Measurements from ENCODE around the gene TBC1D8.

Gene TBC1D8

DNA sequence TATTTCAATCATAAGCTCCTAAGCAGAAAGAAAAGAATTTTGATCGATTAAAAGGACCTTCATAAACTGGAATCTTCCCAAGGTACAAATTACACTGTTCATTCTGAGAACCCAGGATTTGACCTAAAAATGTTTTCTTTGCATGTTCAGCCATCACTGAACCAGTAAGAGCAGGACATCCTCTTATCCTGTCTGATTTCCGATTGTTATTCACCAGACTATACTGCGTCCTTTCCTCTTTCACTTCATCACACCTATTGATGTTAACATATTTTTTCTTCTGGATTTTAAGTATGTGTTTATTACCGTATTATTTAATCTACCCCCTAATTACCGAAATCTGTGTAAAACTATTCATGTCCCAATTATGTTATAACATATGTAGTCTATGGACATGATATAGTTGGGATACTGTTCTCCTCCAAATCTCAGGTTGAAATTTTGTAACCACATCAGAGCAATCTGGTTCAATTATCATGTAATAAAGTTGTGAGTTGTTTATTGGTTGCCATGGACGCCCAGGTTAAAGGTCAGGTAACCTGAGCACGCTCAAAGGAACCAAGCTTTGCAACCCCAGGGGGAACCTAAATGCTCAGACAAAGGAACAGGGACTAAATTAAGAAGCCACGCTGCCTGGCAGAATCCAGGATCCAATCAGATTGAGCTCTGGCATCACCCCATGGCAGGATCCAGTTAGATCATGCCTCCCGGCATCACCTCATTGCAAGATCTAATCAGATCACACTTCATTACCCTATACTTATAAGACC is 11.6 kb upstream of the TBC1D8 start:
- no peak for DNase-seq

DNA sequence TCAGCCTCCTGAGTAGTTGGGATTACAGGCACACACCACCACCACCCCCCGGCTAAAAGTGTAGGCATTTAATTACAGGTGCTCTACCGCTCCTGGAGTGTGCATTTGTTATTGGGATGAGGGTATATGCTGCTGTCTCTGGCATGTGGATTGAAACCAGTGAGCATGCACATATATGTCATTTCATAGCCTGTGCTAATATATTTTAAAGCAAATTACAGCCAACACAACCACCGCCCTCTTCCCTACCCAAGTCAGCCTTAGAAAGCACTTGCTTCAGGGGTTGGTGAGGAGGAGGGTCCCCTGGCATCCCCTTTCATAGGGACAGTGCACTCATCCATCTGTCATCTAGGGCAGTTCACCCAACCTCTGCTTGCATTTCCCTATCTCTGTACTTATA is 10.5 kb upstream of the TBC1D8 start:
- DNase-seq = no peak

DNA sequence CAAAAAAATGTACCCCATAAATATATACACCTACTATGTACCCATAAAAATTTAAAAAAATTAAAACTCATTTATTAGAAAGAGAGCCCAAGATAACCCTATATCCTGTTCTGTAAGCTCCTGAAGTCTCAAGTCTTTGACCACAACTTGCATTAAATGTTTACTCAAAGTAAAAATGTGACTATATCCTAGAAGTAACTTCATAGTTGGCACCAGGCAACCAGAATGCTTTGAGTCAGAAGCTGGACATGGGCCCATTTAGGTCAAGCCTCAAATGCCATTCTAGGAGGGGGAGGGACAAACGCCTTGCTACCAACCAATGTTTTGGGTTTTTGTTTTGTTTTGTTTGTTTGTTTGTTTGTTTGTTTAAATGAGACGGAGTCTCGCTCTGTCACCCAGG is 9.3 kb upstream of the TBC1D8 start:
- no peak for DNase-seq

DNA sequence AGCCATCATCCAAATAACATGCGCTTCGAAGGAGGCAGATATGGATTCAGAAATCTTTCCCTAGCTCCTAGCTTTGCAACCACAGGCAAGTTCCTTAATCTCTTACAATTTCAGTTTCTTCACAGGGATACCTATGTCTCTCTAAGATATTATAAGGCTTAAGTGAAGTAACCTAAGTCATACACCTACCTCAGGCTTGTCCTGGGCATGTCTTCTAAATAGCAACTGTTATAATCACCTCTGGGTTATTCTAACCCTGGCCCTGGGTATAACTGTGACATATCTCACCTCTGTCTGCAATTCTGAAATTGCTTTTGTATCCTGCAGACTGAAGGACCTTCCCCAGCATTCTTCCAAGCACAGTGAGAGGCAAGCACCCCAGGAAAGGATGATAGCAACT is 8.3 kb upstream of the TBC1D8 start:
- no peak for DNase-seq

DNA sequence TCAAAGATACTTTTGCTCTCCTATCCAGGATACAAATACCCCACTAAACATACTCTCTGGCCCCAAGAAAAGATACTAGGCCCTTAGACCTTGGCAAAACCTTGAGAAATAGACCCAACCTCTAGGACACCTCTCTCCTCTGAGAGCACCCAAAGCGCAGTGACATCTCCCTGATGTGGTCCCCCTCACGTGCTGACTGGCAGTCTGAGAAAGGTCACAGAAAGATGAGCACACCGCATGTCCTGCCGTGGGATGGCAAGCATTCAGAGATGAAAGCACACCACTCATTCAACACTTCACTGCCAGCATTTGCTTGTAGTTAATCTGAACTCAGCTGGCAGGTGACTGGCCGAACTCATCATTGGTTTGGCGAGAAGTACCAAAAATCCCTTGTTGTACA is 6.1 kb upstream of the TBC1D8 start:
- DNase-seq = no peak

DNA sequence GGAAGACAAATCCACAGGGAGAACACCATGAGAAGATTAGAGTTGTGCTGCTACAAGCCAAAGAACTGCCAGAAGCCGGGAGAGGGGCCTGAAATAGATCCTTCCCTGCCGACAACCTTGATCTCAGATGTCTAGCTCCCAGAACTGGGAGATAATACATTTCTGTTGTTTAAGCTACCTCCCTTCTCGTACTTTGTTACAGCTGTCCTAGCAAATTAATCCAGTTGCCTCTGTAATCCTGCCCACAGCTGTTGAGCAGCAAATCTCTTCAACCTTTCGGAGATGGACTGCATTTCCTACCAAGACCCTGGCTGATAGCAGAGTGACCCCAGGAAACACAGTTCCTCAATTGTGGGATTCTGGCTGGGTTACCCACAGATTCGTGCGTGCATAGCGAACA is 2.6 kb upstream of the TBC1D8 start:
- DNase-seq = no peak

DNA sequence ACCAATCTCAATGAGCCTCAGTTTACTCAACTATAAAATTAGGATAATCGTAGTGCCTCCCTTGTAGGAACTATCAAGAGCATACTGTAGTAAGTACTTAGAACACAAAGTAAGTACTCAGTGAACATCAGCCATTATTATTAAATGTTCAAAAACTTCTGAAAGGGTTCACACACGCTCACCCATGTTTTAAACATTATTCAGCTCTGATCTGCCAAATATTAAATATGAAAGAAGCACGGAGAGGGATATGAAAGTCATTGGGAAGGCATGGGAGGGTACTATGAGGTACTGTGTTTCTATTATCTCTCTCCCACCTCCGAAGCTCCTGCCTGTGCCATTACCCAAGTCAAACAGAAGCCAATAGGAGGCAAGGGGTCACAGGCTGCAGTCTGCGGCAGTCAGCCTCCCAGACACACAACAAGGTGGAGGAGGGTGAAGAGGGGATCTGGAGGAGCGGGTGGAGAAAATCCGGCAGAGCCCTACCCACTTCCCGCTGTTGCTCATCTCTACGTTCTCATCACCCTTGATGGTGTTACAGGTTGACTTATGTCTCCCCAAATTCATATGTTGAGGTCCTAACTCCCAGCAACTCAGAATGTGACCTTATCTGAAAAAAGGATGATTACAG is 2.0 kb upstream of the TBC1D8 start:
- no peak for DNase-seq

DNA sequence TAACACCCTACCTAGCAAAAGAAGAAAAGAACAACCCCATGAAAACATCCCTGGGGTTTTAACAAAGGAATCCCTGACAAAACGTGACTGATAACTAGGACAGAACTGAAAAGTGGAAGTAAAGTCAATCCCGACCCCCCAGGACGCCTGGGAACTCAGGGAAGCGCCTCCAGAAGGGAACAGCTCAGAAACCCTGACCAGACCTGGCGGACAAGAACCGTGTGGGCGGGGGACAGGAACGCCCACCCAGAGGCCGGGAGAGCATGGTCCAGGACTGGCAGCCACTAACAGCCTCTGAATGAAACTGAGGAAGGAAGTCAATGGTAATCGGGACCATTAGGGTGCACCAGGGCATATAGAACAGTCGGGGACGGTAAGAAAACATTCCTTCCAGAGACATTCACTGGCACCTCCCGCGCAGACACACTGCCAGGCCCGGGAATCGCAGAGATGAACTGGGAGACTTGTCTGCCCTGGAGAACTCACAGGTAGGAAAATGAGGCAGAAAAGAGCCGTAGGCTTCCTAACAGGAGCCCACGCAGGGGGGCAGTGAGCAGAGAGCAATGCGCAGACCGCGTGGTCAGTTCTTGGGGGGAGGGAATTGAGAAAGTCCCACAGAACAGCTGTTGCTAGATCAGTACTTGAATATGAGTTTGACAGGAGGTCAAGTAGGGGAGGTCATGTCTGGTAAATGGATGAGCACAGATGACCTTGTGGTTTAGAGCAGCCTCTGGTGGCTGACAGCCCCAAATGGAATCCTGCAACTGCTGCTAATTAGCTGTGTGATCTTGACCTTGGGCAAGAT is 1.3 kb upstream of the TBC1D8 start:
- peak; percentile 72 for DNase-seq

DNA sequence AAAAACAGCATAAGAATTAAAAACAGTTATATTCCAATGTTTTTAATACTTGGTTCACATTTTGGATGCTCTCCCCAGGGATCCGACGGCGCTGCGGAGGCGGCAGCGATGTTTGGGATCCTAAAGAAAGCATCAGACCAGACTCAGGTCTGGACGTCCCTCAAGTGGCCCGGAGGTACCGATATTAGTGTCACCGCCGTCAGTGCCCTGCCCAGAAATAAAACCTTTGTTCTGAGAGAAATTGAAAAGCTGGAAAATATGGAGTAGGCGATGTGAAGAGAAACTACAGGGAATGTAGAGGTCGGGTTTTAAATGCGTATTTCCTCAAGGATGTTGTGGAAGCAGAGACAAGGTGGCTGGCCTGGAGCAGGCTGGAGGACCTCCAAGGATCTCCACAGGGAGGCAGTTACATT is 683 bp upstream of the TBC1D8 start:
- DNase-seq = no peak

DNA sequence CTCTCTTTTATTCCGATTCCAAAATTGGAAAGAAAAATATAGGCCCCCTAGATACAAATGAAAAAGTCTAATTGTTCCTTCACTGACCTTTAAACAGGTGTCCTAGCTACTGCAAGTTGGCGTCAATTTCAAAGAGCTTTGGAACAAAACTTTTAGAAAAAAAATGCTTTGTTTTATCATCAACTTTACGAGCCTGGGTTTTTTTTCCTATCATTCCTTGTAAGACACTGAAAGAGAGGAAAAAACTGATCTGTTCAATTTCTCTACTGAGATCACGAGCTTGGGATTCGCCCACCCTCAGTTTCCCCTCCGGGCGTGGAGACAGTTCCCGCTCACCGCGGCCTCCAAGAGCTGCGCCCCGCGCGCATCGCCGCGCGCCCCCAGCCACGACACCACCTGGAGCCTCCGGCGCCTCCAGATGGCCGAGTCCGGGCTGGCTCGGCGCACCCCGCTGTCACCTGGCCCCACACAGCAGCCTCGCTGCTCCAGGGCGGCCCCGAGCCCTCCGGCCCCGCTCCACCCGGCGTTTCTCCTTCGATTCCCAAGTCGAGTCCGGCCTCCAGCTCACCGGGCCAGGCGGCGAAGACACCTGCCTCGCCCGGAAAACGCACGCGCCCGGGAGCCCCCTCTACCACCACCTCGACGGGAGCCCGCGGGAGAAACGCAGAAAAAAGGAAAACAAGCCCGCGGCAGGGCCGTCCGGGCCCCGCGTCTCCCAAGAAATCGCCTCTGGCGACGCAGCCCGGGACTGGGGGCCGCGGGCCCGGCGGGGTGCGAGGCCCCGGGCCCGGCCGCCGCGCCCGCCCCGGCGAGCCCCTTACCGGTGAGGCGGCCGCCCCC is 656 bp downstream of the TBC1D8 start:
- DNase-seq = peak; percentile 46

DNA sequence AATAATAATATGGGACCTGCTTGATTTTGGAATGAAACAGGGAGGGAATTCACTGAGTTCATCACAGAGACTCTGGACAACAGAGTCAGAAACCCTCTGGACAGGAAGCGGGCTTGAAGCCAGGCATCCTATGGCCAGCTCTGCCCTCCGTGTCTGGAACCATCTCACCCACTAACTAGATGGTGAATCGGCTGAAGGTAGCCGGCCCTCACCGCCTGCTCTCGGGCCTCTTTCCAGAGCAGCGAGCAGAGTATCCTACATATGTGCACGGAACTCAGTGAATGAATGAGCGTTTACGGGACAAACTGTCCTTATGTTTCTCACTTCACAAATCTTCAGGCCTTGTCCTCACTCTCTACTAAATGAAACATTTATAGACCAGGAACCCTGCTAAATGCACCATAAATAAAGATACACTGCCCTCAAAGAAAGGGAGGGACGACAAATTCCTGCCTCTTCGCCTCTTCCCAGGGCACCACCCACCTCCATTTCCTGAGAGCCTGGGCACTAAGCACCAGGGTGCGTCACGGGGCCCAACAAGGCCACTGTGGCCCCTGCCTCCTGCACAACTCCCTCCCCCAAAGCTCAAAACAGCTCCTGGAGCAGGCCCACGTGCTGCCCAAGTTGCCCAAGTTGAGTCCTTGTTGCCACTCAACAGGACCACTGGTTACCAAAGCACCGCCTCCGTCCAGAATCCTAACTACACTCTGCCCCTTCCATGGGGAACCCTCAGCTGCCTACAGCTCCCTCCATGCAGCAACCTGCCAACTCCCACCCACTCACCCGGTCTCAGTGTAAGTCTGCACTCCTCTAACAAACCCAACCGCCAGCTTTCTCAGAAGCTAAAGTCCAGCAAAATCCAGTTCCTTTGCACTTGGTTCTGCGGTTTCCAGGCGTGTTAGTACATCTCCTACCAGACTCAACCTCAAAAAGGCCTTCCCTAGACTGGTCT is 1.7 kb downstream of the TBC1D8 start:
- DNase-seq = peak; percentile 4

DNA sequence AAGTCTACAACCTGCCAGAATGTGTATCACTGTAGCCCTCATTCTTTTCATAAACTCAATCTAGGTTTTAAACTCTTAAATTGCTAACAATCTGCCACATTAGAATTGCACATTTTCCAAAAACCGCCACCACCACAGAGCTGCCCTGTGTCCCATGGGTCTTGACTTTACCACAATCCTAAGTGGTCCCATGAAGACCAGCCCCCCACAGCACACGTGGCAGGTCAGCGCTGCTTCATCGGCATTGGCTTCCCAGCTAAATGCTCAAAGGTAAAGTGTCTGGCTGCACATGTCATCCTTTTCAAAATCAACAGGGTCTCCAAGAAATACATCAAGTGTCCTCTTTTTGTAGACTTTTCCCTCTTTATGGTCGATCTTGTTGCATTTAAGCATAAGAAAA is 2.4 kb downstream of the TBC1D8 start:
- DNase-seq = no peak

DNA sequence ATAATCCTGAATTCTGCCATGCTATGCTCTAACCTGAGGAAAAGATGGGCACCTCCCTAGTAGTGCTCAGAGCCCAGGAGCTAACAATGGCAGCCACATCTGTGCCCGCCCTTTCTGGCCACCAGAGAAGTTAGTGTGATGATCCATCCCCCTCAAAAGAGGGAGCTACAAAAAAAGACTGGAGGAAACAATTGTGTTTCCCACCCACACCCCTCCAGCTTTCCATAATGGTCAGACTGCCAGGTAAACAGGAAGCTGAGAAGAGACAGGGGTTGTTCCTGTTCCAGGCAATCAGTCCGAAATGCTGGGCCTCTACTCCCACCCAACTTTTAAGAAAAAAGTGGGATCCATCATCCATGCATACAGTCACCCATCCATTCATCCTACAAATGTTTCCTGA is 3.2 kb downstream of the TBC1D8 start:
- DNase-seq = no peak

DNA sequence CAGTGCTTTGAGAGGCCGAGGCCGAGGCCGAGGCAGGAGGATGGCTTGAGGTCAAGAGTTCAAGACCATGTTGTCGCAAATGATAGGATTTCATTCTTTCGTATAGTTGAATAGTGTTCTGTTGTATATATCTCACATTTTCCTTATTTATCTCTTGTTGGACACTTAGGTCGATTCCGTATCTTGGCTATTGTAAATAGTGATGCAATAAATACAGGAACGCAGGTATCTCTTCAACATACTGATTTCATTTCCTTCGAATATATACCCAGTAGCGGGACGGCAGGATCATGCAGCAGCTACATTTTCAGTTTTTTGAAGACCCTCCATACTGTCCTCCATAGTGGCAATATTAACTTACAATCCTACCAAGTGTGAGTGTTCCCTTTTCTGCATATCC is 4.1 kb downstream of the TBC1D8 start:
- DNase-seq = no peak

DNA sequence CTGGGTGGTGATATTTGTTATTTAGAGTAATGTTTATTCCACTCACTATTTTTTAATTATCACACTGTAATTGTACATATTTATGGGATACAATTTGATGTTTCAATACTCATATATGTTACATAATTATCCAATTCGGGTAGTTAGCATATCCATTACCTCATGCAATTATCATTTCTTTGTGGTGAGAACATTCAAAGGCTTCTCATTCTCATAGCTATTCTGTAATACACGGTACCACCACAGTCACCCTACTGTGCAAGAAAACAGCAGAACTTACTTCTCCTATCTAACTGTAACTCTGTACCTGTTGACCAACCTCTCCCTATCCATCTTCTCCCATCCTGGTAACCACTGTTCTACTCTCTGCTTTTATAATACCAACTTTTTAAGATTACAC is 4.6 kb downstream of the TBC1D8 start:
- no peak for DNase-seq

DNA sequence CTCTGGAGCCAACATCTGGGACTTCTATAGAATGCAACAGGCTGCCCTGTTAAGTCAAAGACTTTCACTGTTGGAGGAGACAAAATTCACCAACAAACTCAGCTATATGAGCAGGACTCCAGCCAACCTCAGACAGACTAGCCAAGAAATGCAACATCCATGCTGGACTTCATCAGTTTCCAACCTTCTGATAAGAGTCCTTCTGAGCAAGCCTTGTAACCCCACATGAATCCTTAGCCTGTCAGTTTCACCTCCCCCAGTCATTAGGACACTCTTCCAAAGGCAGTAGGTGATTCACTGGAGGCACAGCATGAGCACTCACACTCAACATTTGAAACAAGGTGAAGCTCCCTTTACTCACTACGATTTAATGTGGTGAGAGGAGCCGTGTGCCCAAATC is 5.8 kb downstream of the TBC1D8 start:
- no peak for DNase-seq

DNA sequence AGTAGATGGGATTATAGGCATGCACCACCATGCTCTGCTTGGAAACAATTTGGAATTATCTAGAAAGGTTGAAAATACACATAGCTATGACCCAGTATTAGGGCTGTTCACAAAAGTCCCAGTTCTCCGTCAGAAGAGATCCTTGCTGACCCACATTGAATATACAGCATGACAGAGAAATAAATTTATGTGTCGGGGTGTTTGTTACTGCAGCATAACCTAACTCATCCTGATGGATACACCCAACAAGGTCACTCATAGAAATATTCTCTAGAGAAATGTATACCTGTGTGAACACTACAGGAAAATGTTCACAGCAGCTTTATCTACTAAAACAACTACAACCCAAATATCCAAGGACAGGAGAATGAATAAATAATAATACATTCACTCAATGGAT is 9.0 kb downstream of the TBC1D8 start:
- DNase-seq = no peak

DNA sequence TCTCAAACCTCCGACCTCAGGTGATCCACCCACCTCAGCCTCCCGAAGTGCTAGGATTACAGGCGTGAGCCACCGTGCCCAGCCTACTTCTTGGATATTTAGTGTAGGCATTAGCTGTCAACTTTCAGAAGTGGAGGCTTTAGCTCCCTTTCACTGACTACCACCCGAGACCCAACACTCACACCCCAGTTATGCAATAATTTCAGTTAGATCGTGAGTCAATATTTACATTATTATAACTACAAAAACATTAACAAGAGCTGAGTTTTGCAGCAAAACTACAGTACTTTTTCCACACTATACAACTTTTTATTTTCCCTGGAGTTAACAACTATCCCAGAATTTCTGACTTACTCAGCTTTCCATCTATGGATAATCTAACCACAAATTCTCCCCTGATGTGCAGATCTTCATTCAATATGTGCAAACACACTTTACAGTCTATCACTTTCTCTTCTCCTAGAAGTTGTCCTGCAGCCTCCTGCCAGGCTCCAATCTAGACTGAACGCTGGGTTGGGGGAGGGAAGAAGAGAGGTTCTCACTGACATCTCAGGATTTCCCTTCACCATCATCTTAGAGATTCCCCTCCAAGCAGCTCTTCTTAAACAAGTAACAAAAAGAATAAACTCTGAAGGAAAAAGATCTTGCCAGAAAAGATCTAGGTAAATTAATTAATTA is 10.1 kb downstream of the TBC1D8 start:
- no peak for DNase-seq

DNA sequence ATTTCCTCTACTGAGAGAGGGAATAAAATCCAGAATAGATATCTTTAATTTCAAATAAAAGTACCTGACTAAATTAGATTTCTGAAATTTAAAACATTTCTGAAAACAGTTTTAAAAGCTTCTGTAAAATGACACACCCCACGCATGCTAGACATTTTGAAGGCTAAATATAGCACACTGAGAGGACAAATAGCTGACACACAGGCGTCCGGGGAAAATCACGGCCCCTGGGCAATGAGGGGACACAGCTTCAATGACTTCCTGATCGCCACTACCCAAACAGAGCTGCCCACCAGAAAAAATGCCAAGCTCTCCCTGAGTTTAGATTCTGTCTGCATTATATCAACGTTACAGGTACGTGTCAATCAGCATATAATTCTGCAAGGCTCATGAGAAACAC is 10.9 kb downstream of the TBC1D8 start:
- DNase-seq = no peak

DNA sequence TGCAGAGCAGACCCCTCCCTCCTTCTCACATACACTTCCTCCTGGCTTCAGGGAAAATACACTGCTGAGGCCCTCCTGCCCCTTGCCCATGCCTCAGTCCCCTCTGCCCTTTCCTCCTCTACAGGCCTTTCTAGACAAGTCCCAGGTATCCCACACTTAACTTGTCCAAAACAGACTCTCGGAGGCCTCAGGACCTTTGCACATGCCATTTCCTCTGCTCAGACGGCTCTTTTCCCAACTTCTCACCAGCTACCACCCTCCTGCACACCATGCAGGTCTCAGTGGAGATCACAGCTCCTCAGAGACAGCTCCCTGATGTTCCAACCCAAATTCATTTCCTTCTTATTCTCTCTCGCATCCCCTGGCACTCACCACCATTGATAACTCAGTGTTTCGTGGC is 11.7 kb downstream of the TBC1D8 start:
- no peak for DNase-seq
